SH-SY5Y (cell line): Measurements from ENCODE around the gene DMBX1.

Experiments used
- GATA2 ChIP-seq: IDR thresholded peaks from 2 replicates; pipeline ENCODE4 v1.6.1; 2011; ENCODE audit warnings: mild to moderate bottlenecking, low read depth, low read length
- GATA3 ChIP-seq: IDR thresholded peaks from 2 replicates; pipeline ENCODE4 v1.6.1; 2011; ENCODE audit warnings: low read depth, mild to moderate bottlenecking, low read length, moderate library complexity

DNA sequence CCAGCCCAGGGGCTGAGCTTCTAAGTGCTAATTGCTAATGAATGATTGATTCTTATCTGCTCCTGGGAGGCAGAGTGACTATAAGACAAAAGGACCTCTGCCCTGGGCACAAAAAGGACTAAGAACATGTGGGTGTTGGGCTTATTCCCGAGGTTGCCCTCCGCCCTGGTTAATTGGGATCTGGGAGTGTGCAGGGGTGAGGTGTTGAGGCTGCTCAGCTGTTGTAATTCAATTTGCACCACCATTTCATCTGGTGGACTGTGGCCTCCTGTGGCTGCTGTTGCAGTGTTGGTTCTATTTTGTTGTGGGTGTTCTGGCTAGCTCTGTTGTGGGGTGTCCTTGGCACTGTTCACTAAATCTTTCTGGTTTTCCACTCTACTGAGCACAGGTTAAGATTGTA lies 48.5 kb downstream of the DMBX1 start:
- TF ChIP-seq GATA3, result no peak
- TF ChIP-seq GATA2, result no peak
